Tibial artery (tissue), 4 donors: ENCODE data around the gene EXOC6B.

Experiments used
- DNase-seq, 2 donors: peaks; one replicate each; pipeline ENCODE4 v3.0.0-alpha.2; 2019
- H3K27ac ChIP-seq, 2 donors: fragments of 200-600 bp; sonication (generic) in 1 of 2; 1 replicate in 1 of 2; 2 replicates in 1 of 2; pipeline ENCODE4 v1.5.1; 2018 to 2019; ENCODE audit warnings: mild to moderate bottlenecking in 1 of 2
- H3K27me3 ChIP-seq, 2 donors: fragments of 200-600 bp; sonication (generic) in 1 of 2; one replicate each; pipeline versions ENCODE4 v1.5.1 to v1.6.0; 2016 to 2019
- H3K36me3 ChIP-seq, 3 donors: fragments of 200-600 bp; sonication (generic) in 2 of 3; one replicate each; pipeline ENCODE4 v1.5.1; 2016 to 2019; ENCODE audit warnings: mild to moderate bottlenecking in 2 of 3
- H3K4me1 ChIP-seq, 4 donors: fragments of 200-600 bp; sonication (generic) in 2 of 4; 1 replicate in 3 of 4; 2 replicates in 1 of 4; pipeline ENCODE4 v1.5.1; 2016 to 2019
- H3K4me3 ChIP-seq, 2 donors: fragments of 200-600 bp; sonication (generic) in 1 of 2; 1 replicate in 1 of 2; 2 replicates in 1 of 2; pipeline ENCODE4 v1.5.1; 2018 to 2019; ENCODE audit warnings: mild to moderate bottlenecking in 2 of 2
- H3K9me3 ChIP-seq, 3 donors: fragments of 200-600 bp; sonication (generic) in 1 of 3; one replicate each; pipeline ENCODE4 v1.5.1; 2016 to 2019
- CTCF ChIP-seq, 2 experiments: fragments of 200-600 bp in 1 of 2; fragments of 450-650 bp in 1 of 2; IDR thresholded peaks; one replicate each; pipeline ENCODE4 v1.5.1; 2017 to 2019; ENCODE audit warnings: antibody characterized with exemption in 2 of 2, mild to moderate bottlenecking in 1 of 2, moderate library complexity in 1 of 2
- intact Hi-C: fragments of 100-400 bp; cut with DNase I; formaldehyde crosslinking; loops from one replicate; pipeline ENCODE4 v1.15.0; 2023; ENCODE audit warnings: low total_unique reads

Gene EXOC6B

DNA sequence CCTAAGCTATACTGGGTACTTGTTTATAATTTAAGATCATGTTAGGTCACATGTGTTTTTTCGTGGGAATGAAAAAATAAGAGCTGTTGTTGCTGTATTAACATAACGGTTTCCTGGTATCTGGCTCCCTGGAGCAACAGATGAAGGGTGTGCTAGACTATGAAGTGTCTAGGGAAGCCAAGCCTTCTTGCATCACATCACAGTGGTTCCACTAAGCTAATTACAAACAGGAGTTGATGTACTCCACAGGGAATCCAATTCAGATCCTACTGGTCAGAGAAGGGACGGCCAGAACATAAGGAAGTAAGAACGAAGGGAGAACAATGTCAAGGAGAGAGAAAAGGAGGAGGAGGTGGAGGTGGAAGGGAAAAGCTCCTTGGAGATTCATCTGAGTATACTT is 485.2 kb downstream of the EXOC6B start:
- Histone ChIP-seq H3K9me3 (no peaks in the 10 kb centered on the region), H3K36me3 (no peaks in the 10 kb centered on the region), H3K4me3 (no peak overlapping the region), H3K4me1 (no peaks in the 10 kb centered on the region), H3K27me3 (no peaks in the 10 kb centered on the region), H3K27ac (no peak overlapping the region)
- intact Hi-C loops: no loop called here
- DNase-seq: no peak
- no peak for TF ChIP-seq CTCF (IDR thresholded peaks at IDR 0.05)

DNA sequence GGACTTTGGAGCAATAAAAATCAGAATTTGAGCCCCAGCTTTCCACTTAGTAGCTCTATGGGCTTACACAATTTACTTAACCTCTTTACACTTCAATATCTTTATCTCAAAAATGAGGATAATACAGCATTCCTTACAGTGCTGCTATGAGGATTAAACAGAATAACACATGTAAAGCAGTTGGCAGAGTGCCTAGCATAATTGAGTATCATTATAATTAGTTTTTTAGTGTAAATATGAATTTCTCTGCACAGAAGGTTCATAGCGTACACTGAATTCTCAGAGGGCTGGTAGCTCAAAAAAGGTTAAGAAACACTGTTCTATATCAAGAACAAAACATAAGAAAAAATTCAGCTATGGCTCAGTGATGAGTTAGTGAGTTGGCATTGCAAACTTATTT is 487.8 kb downstream of the EXOC6B start:
- no peaks in the 10 kb centered on the region for H3K4me1 ChIP-seq
- no peak overlapping the region for H3K4me3 ChIP-seq
- H3K27ac ChIP-seq: no peak overlapping the region
- DNase-seq: no peak
- intact Hi-C loops: no loop called here
- H3K36me3 ChIP-seq: no peaks in the 10 kb centered on the region
- no peaks in the 10 kb centered on the region for H3K9me3 ChIP-seq
- no peaks in the 10 kb centered on the region for H3K27me3 ChIP-seq
- no peak for TF ChIP-seq CTCF (IDR thresholded peaks at IDR 0.05)

GRCh38 chr2:72332720-72333119 is 493.1 kb downstream of the EXOC6B start:
- intact Hi-C loops: no loop called here
- TF ChIP-seq CTCF (IDR thresholded peaks at IDR 0.05): no peak
- Histone ChIP-seq H3K27me3 (no peaks in the 10 kb centered on the region), H3K4me1 (no peaks in the 10 kb centered on the region), H3K9me3 (no peaks in the 10 kb centered on the region), H3K27ac (no peak overlapping the region), H3K36me3 (no peaks in the 10 kb centered on the region), H3K4me3 (no peak overlapping the region)
- DNase-seq: no peak

DNA sequence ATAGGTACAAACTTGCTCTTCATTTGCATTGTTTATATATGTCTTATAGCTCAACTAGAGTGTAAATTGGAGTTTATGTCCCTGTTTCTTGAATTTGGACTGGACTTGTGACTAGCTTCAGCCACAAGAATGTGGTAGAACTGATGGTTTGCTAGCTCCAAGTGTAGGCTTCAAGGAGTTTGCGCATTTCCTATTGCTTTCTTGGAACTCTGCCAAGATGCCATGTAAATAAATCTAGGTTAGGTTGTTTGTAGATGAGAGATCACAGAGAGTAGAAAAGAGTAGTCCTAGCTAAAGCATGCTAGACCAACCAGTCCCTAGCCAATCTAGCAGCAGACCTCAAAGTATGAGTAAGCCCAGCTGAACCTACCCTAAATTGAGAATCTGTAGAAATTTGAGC is 495.2 kb downstream of the EXOC6B start:
- no peaks in the 10 kb centered on the region for H3K9me3 ChIP-seq
- H3K27me3 ChIP-seq: no peaks in the 10 kb centered on the region
- no peak for DNase-seq
- intact Hi-C loops: no loop called here
- no peak for TF ChIP-seq CTCF (IDR thresholded peaks at IDR 0.05)
- no peak overlapping the region for H3K4me3 ChIP-seq
- no peaks in the 10 kb centered on the region for H3K36me3 ChIP-seq
- H3K27ac ChIP-seq: no peak overlapping the region
- no peaks in the 10 kb centered on the region for H3K4me1 ChIP-seq

DNA sequence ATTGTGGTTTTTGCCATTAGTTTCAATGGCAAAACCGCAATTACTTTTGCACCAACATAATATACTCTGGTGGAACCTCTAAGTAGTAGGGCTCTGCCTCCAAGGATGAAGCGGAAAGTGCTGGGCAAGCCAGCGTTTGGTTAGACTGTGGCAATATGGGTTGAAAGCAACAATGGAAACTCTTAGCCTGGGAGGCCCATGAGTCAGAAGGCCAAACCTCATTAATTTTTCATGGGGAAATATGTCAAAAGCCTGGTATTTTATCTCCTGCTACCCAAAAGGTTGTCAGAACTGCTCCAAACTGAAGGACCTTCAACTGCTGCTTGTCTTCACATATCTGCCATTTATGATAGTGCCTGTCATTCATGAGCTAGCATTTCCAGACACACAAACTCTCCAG is 499.1 kb downstream of the EXOC6B start:
- no peaks in the 10 kb centered on the region for H3K9me3 ChIP-seq
- intact Hi-C loops: no loop called here
- H3K4me1 ChIP-seq: no peaks in the 10 kb centered on the region
- H3K4me3 ChIP-seq: no peak overlapping the region
- no peak for TF ChIP-seq CTCF (IDR thresholded peaks at IDR 0.05)
- no peaks in the 10 kb centered on the region for H3K27me3 ChIP-seq
- no peaks in the 10 kb centered on the region for H3K36me3 ChIP-seq
- DNase-seq: no peak
- H3K27ac ChIP-seq: no peak overlapping the region
